CD4-positive, alpha-beta memory T cell (primary cell): ENCODE results near the gene CCDC24. TPM values are rescaled to one million over a fixed set of nuclear protein-coding genes. Genes with fewer than 3 reads are reported as not detected.

Experiments used
- CTCF ChIA-PET: fragments of 350-600 bp; sonication (Branson Sonifier 250); formaldehyde crosslinking; loops from one replicate; lab custom pipeline; 2021; ENCODE audit warnings: inconsistent platforms; ENCODE audit not compliant: partially characterized antibody; lab: Charles Lee
- POLR2A ChIA-PET: fragments of 350-600 bp; sonication (Branson Sonifier 250); formaldehyde crosslinking; loops from one replicate; lab custom pipeline; 2021; ENCODE audit not compliant: partially characterized antibody; lab: Charles Lee
- DNase-seq, 5 donors: peaks; one replicate each; pipeline versions ENCODE4 v3.0.0 to v3.0.0-alpha.2; 2020 to 2022; ENCODE audit warnings: mixed read lengths in 1 of 5
- H3K27ac ChIP-seq: one replicate; pipeline ENCODE4 v1.7.0; 2013; ENCODE audit warnings: low read depth, low read length
- H3K27me3 ChIP-seq: 2 replicates; pipeline ENCODE4 v1.7.0; 2013; ENCODE audit warnings: mild to moderate bottlenecking, low read length, moderate library complexity; ENCODE audit not compliant: insufficient read depth
- H3K36me3 ChIP-seq: 2 replicates; pipeline ENCODE4 v1.7.0; 2013; ENCODE audit warnings: mild to moderate bottlenecking, low read length, moderate library complexity; ENCODE audit not compliant: insufficient read depth
- H3K4me1 ChIP-seq: 2 replicates; pipeline ENCODE4 v1.7.0; 2013; ENCODE audit warnings: mild to moderate bottlenecking, low read length, moderate library complexity; ENCODE audit not compliant: insufficient read depth
- H3K4me3 ChIP-seq, 2 donors: one replicate each; pipeline ENCODE4 v1.7.0; 2013; ENCODE audit warnings: low read length in 2 of 2, mild to moderate bottlenecking in 1 of 2
- H3K9me3 ChIP-seq, 2 donors: one replicate each; pipeline ENCODE4 v1.7.0; 2013; ENCODE audit warnings: low read length in 2 of 2, control low read depth in 1 of 2; ENCODE audit not compliant: control insufficient read depth in 1 of 2
- H3K27ac Mint-ChIP-seq, 7 donors: one replicate each; pipeline ENCODE4 v1.8.0; 2020 to 2021; ENCODE audit warnings: mixed read lengths in 7 of 7, mild to moderate bottlenecking in 6 of 7, inconsistent platforms in 3 of 7, moderate library complexity in 3 of 7
- H3K27me3 Mint-ChIP-seq, 2 donors: one replicate each; pipeline ENCODE4 v1.8.0; 2020 to 2021; ENCODE audit warnings: mixed read lengths in 2 of 2
- H3K36me3 Mint-ChIP-seq, 2 donors: one replicate each; pipeline ENCODE4 v1.8.0; 2020 to 2021; ENCODE audit warnings: mixed read lengths in 2 of 2, inconsistent platforms in 1 of 2, mild to moderate bottlenecking in 1 of 2
- H3K4me1 Mint-ChIP-seq, 4 donors: one replicate each; pipeline ENCODE4 v1.8.0; 2020 to 2021; ENCODE audit warnings: mixed read lengths in 4 of 4, mild to moderate bottlenecking in 1 of 4
- H3K4me3 Mint-ChIP-seq, 8 donors: one replicate each; pipeline ENCODE4 v1.8.0; 2020 to 2021; ENCODE audit warnings: mixed read lengths in 8 of 8, mild to moderate bottlenecking in 7 of 8, moderate library complexity in 6 of 8, inconsistent platforms in 3 of 8
- H3K9me3 Mint-ChIP-seq, 8 donors: one replicate each; pipeline ENCODE4 v1.8.0; 2020 to 2021; ENCODE audit warnings: mixed read lengths in 8 of 8, mild to moderate bottlenecking in 5 of 8, inconsistent platforms in 3 of 8, moderate library complexity in 1 of 8
- intact Hi-C: fragments of 100-400 bp; cut with micrococcal nuclease; formaldehyde crosslinking; loops from one replicate; pipeline ENCODE4 v1.15.1; 2023
- polyA plus RNA-seq, 2 donors: library from polyadenylated mRNA; unstranded; fragments of 300-500 nt; fragmentation: Illumina TruSeq; gene quantifications; one replicate each; pipeline ENCODE4 v1.2.3, GENCODE V29; 2021
- total RNA-seq, 2 experiments: library from RNA; stranded (reverse); gene quantifications; one replicate each; pipeline ENCODE4 v1.2.3, GENCODE V29; 2021

Gene CCDC24
- total and polyA plus RNA-seq, 4 experiments from 2014 or later, result 1.1 to 1.9 (median 1.5) TPM

DNA sequence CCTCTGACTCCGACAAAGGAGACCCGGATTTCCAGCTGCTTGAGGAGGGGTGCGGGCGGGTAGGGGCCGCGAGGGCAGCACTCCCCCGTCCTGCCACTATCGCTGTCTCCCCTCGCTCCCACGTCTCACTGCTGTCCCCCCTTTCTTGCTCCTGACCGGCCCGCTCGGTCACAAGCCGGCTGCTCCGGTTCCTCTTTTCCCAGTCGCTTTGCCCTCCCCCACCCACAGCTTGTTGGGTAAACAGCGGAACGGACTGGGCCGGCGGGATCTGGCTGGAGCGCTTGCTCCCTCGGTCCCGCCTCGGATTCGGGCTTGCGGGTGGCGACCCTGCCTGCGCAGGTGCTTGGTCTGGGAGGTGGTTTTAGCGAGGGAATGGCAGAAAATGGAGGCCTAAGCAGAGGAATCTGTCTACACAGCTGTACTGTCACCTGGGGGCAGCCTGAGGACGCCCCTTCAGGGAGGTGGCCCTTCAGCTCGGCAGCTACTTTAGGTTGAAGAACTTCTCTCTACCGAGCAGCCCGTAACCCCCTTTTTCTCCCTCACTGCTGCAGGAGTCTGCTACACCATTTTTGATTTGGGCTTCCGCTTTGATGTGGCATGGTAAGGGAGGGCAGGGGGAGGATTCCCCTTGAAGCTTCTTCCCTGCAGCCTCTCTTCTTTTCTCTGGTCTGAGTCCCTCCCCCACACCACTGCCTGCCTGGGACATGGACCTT lies 16.0 kb upstream of the CCDC24 start:
- Mint-ChIP-seq H3K4me1 (peaks cover 40 to 73% (median 55%) of the 10 kb centered on the region in 4 donors), H3K36me3 (peaks cover 24 to 52% of the 10 kb centered on the region in 2 donors), H3K4me3 (peak overlapping the region; percentile 90 to 98 (median 93)), H3K27ac (peak overlapping the region; percentile 87 to 98 (median 95)), H3K9me3 (no peaks in the 10 kb centered on the region), H3K27me3 (no peaks in the 10 kb centered on the region)
- POLR2A ChIA-PET, result interaction anchor here (0.9 to 5.7 kb wide), 10 partner anchors 11 to 803 kb away, joined by 3 to 44 read pairs (median 6); partner anchors contain the start of genes CCDC24, CFAP57, EBNA1BP2 and IPO13
- H3K27me3 ChIP-seq, result no peaks in the 10 kb centered on the region
- peak; percentile 48 to 70 (median 50) for DNase-seq
- no peaks in the 10 kb centered on the region for H3K9me3 ChIP-seq
- H3K4me1 ChIP-seq, result peaks cover 54% of the 10 kb centered on the region
- peak overlapping the region; percentile 90 to 96 for H3K4me3 ChIP-seq
- peaks cover 29% of the 10 kb centered on the region for H3K36me3 ChIP-seq
- intact Hi-C loops, result loop anchor here (1.0 kb wide), 1 partner anchor 16 kb away; the partner anchor contains the start of gene CCDC24
- CTCF ChIA-PET, result interaction anchor here (1.1 to 1.8 kb wide), 4 partner anchors 15 to 31 kb away, joined by 4 to 8 read pairs (median 6); no protein-coding TSS in a partner anchor
- peak overlapping the region; percentile 83 for H3K27ac ChIP-seq

DNA sequence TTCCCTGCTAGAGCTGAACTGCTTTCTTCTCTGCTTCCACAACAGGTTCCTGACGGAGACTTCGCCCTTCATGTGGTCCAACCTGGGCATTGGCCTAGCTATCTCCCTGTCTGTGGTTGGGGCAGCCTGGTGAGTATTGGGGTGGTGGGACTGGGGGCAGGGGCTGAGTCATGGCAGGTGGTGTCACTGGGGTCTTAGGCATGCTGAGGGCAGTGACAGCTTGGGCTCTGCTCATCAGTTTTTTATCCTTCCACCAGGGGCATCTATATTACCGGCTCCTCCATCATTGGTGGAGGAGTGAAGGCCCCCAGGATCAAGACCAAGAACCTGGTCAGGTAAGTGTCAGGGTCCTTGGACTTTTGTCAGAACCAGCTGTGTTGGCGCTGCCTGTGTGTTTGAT lies 15.4 kb upstream of the CCDC24 start:
- Histone ChIP-seq H3K9me3 (no peaks in the 10 kb centered on the region), H3K4me1 (peaks cover 48% of the 10 kb centered on the region), H3K27me3 (no peaks in the 10 kb centered on the region), H3K27ac (peak overlapping the region; percentile 83), H3K4me3 (peak overlapping the region in 1 of 2 donors; percentile 96), H3K36me3 (peaks cover 29% of the 10 kb centered on the region)
- POLR2A ChIA-PET, result interaction anchor here (1.0 to 5.7 kb wide), 6 partner anchors 13 to 656 kb away, joined by 4 to 44 read pairs (median 8); partner anchors contain the start of genes CCDC24, IPO13 and ST3GAL3
- Mint-ChIP-seq H3K4me3 (peak overlapping the region; percentile 90 to 98 (median 93)), H3K27ac (peak overlapping the region; percentile 87 to 98 (median 95)), H3K9me3 (no peaks in the 10 kb centered on the region), H3K36me3 (peaks cover 24 to 52% of the 10 kb centered on the region in 2 donors), H3K4me1 (peaks cover 38 to 71% (median 54%) of the 10 kb centered on the region in 4 donors), H3K27me3 (no peaks in the 10 kb centered on the region)
- DNase-seq, result no peak
- CTCF ChIA-PET, result interaction anchor here (1.1 to 1.8 kb wide), 3 partner anchors 29 to 30 kb away, joined by 4 to 7 read pairs (median 5); no protein-coding TSS in a partner anchor
- intact Hi-C loops, result no loop called here

DNA sequence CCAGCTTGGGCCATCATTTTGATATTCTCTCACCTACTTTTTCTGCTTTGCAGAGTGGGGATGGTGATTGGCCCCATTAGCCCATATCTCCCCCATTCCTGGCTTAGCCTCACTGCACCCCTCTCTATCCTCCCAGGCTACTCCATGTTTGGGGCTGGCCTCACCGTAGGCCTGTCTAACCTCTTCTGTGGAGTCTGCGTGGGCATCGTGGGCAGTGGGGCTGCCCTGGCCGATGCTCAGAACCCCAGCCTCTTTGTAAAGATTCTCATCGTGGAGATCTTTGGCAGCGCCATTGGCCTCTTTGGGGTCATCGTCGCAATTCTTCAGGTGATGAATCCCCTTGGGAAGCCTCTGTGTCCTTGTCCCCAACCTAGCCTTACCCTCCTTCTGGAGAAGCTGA lies 14.5 kb upstream of the CCDC24 start:
- H3K4me1 Mint-ChIP-seq, result peaks cover 37 to 68% (median 53%) of the 10 kb centered on the region in 4 donors
- H3K36me3 Mint-ChIP-seq, result peaks cover 24 to 52% of the 10 kb centered on the region in 2 donors
- H3K9me3 Mint-ChIP-seq, result no peaks in the 10 kb centered on the region
- Histone ChIP-seq H3K9me3 (no peaks in the 10 kb centered on the region), H3K27me3 (no peaks in the 10 kb centered on the region), H3K36me3 (peaks cover 29% of the 10 kb centered on the region), H3K27ac (no peak overlapping the region), H3K4me3 (no peak overlapping the region), H3K4me1 (peaks cover 48% of the 10 kb centered on the region)
- no peaks in the 10 kb centered on the region for H3K27me3 Mint-ChIP-seq
- intact Hi-C loops, result no loop called here
- no peak for DNase-seq
- H3K27ac Mint-ChIP-seq, result peak overlapping the region in 2 of 7 donors; percentile 70 to 96
- ChIA-PET POLR2A (interaction anchor here (1.1 to 3.0 kb wide), 3 partner anchors 12 to 54 kb away, joined by 4 to 11 read pairs (median 6); no protein-coding TSS in a partner anchor), CTCF (no interaction called here)
- peak overlapping the region; percentile 22 to 98 (median 70) for H3K4me3 Mint-ChIP-seq

DNA sequence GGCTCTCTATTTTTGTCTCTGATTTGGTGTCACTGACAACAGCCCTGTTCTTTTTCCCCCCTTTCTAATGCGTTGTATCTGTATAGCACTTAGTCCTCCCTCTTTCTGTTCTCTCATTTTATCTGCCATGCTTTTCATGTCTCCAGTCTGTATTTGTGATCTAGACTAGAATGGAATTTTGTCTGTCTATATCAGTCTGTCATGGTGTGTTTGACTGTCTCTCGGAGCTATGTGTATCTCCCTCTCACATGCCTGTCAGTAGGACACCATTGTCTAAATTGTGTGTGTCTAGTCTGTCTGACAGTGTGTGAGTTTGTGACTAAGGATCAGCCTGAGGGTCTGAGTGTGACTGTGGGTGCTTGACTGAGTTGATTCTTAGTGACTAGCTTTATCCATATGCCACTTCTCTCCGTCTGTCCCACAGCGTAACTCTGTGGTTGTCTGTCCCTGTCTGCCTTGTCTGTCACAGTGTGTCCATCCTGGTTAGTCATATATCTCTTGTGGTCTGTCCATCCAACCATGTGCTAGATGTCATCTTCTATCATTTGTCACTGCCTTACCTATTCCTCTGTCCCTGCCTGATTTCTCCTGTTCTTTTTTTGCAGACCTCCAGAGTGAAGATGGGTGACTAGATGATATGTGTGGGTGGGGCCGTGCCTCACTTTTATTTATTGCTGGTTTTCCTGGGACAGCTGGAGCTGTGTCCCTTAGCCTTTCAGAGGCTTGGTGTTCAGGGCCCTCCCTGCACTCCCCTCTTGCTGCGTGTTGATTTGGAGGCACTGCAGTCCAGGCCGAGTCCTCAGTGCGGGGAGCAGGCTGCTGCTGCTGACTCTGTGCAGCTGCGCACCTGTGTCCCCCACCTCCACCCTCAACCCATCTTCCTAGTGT lies 13.8 kb upstream of the CCDC24 start:
- H3K36me3 Mint-ChIP-seq, result peaks cover 24 to 50% of the 10 kb centered on the region in 2 donors
- peak overlapping the region in 4 of 7 donors; percentile 0 to 96 (median 31) for H3K27ac Mint-ChIP-seq
- ChIA-PET POLR2A (interaction anchor here (1.0 to 3.0 kb wide), 3 partner anchors 10 to 15 kb away, joined by 3 to 11 read pairs (median 4); no protein-coding TSS in a partner anchor), CTCF (no interaction called here)
- intact Hi-C loops, result no loop called here
- H3K9me3 Mint-ChIP-seq, result no peaks in the 10 kb centered on the region
- H3K4me3 Mint-ChIP-seq, result peak overlapping the region; percentile 5 to 98 (median 76)
- no peak overlapping the region for H3K27ac ChIP-seq
- H3K9me3 ChIP-seq, result no peaks in the 10 kb centered on the region
- no peak for DNase-seq
- no peaks in the 10 kb centered on the region for H3K27me3 Mint-ChIP-seq
- peaks cover 25% of the 10 kb centered on the region for H3K36me3 ChIP-seq
- H3K4me3 ChIP-seq, result no peak overlapping the region
- H3K4me1 ChIP-seq, result peaks cover 48% of the 10 kb centered on the region
- no peaks in the 10 kb centered on the region for H3K27me3 ChIP-seq
- H3K4me1 Mint-ChIP-seq, result peaks cover 39 to 68% (median 51%) of the 10 kb centered on the region in 4 donors

DNA sequence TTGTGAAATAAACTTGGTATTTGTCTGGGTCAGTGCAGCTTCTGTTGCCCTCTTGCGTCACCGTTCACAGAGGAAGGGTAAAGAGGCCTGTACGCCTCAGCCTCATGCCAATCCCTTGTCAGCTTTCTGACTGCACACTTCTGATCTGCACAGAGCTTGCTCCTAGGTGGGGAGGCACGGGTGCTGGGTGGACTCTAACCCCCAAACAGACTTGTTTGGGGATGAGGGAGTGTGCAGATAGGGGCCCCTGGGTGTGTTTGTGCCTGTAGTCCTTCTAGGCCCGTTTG lies 13.2 kb upstream of the CCDC24 start:
- H3K27ac ChIP-seq, result no peak overlapping the region
- POLR2A ChIA-PET, result interaction anchor here (1.0 kb wide), 1 partner anchor 9 kb away, joined by 3 read pairs; no protein-coding TSS in a partner anchor

DNA sequence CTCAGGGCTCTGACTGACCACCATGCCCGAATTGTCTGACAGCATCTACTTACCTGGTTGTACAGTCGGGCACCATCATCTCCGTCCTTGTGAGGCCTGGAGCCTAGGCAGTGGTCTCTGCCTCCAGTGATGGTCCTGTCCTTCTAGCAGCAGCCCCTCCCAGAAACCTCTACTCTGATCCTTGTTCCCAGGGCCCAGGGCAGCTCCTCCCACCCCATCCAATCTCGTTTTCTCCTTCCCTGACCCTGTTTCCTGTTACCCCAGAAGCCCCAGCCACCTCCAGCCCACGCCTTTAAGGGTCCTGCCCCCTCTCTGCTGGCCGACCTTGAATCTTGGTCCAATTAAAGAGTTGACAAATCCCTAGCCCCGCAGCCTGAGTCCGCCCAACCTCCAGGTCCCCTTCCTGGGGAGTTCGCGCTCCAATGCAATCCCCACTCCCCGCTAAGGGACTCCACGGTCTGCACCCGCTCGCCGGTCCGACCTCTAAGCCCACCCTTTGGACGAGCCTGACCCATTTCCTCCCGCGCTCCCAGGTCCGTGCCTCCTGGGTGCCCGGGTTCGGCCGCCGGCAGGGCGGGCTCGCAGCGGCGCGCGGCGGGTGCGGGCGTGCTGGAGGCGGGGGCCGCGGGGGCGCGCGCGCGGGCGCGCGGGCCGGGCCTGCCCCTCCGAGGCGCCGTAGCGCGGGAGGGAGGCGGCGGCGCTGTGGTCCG lies 12.7 kb upstream of the CCDC24 start, which contains the start of gene B4GALT2:
TSS of gene B4GALT2 (plus strand) at position 660 of the 710 bp plus-strand sequence. CDS start 1,951 bp downstream, outside the sequence.
- DNase-seq, result peak in 2 of 5 donors; percentile 22 to 38
- intact Hi-C loops, result no loop called here
- CTCF ChIA-PET, result no interaction called here
- H3K4me1 ChIP-seq, result peaks cover 47% of the 10 kb centered on the region
- H3K9me3 ChIP-seq, result no peaks in the 10 kb centered on the region
- H3K4me3 ChIP-seq, result peak within 1 kb of the TSS in 1 of 2 donors; percentile 45
- peaks cover 21 to 45% of the 10 kb centered on the region in 2 donors for H3K36me3 Mint-ChIP-seq
- H3K27me3 Mint-ChIP-seq, result no peaks in the 10 kb centered on the region
- no peak within 1 kb of the TSS for H3K27ac ChIP-seq
- POLR2A ChIA-PET, result interaction anchor here (1.0 kb wide), 1 partner anchor 9 kb away, joined by 3 read pairs; no protein-coding TSS in a partner anchor
- H3K27ac Mint-ChIP-seq, result peak within 1 kb of the TSS; percentile 68 to 96 (median 88)
- H3K27me3 ChIP-seq, result no peaks in the 10 kb centered on the region
- no peaks in the 10 kb centered on the region for H3K9me3 Mint-ChIP-seq
- H3K4me3 Mint-ChIP-seq, result peak within 1 kb of the TSS; percentile 85 to 98 (median 88)
- H3K36me3 ChIP-seq, result peaks cover 23% of the 10 kb centered on the region
- peaks cover 38 to 61% (median 47%) of the 10 kb centered on the region in 4 donors for H3K4me1 Mint-ChIP-seq

More for the DNA sequence above, 13.2 kb upstream of the CCDC24 start:
- Mint-ChIP-seq H3K36me3 (peaks cover 21 to 47% of the 10 kb centered on the region in 2 donors), H3K9me3 (no peaks in the 10 kb centered on the region), H3K27me3 (no peaks in the 10 kb centered on the region), H3K27ac (peak overlapping the region in 6 of 7 donors; percentile 62 to 96 (median 71)), H3K4me3 (peak overlapping the region; percentile 58 to 98 (median 82)), H3K4me1 (peaks cover 40 to 66% (median 51%) of the 10 kb centered on the region in 4 donors)
- no peak for DNase-seq
- H3K27me3 ChIP-seq, result no peaks in the 10 kb centered on the region
- no peak overlapping the region for H3K4me3 ChIP-seq
- CTCF ChIA-PET, result no interaction called here
- H3K9me3 ChIP-seq, result no peaks in the 10 kb centered on the region
- intact Hi-C loops, result no loop called here
- peaks cover 23% of the 10 kb centered on the region for H3K36me3 ChIP-seq
- peaks cover 48% of the 10 kb centered on the region for H3K4me1 ChIP-seq
